PFSK-1 (cell line): ENCODE results near the gene ARSG.

Experiments
- POLR2AphosphoS5 ChIP-seq: IDR thresholded peaks from 2 replicates; pipeline ENCODE4 v1.6.1; 2012; ENCODE audit warnings: low read depth, mild to moderate bottlenecking, control low read depth, low read length, moderate library complexity
- TF ChIP-seq, protein P1 (sequence below), 2 experiments: IDR thresholded peaks; 2 replicates each; pipeline versions ENCODE4 v1.6.1 to v1.8.0; 2011 to 2012; ENCODE audit warnings: low read depth in 2 of 2, low read length in 2 of 2, control low read depth in 1 of 2, inconsistent platforms in 1 of 2, mild to moderate bottlenecking in 1 of 2, moderate library complexity in 1 of 2; ENCODE audit not compliant: insufficient read depth in 1 of 2

DNA sequence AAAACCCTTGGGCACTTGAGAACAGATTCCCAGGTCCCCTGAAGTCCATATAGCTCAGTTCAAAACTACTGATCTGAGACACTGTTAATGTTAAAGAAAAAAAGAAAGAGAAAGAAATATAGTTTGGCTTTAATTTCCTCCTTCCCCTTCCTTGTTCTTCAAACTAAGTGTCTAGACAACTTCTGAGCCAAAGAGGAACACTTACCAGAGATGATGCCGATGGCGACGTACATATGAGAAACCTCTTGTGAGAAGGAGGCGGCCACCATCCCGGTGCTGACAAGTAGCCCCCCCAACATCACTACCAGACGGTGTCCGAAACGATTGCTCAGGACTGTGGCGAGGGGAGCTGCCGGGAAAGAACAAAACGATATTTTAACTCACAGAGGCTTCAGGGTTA, 17.6 kb upstream of the ARSG start:
- no peak for TF ChIP-seq POLR2AphosphoS5
- TF ChIP-seq, protein P1, sequence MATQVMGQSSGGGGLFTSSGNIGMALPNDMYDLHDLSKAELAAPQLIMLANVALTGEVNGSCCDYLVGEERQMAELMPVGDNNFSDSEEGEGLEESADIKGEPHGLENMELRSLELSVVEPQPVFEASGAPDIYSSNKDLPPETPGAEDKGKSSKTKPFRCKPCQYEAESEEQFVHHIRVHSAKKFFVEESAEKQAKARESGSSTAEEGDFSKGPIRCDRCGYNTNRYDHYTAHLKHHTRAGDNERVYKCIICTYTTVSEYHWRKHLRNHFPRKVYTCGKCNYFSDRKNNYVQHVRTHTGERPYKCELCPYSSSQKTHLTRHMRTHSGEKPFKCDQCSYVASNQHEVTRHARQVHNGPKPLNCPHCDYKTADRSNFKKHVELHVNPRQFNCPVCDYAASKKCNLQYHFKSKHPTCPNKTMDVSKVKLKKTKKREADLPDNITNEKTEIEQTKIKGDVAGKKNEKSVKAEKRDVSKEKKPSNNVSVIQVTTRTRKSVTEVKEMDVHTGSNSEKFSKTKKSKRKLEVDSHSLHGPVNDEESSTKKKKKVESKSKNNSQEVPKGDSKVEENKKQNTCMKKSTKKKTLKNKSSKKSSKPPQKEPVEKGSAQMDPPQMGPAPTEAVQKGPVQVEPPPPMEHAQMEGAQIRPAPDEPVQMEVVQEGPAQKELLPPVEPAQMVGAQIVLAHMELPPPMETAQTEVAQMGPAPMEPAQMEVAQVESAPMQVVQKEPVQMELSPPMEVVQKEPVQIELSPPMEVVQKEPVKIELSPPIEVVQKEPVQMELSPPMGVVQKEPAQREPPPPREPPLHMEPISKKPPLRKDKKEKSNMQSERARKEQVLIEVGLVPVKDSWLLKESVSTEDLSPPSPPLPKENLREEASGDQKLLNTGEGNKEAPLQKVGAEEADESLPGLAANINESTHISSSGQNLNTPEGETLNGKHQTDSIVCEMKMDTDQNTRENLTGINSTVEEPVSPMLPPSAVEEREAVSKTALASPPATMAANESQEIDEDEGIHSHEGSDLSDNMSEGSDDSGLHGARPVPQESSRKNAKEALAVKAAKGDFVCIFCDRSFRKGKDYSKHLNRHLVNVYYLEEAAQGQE (IDR thresholded peaks at IDR 0.05; ENCODE audit: insufficient read depth in 1 of 2, low read depth in 2 of 2, low read length in 2 of 2) = no peak
